ACC112 (cell line): Measurements from ENCODE around the gene SLC24A3.

Source experiments
- H2AFZ ChIP-seq: fragments of 200-600 bp; sonication (generic); one replicate; pipeline ENCODE4 v1.6.0; 2017; ENCODE audit warnings: antibody characterized with exemption, low read length; ENCODE audit not compliant: unreplicated experiment
- H3K27ac ChIP-seq: fragments of 200-600 bp; sonication (generic); 2 replicates; pipeline ENCODE4 v1.5.1; 2014; ENCODE audit warnings: low read depth, mild to moderate bottlenecking, antibody characterized with exemption, low read length, moderate library complexity
- H3K27me3 ChIP-seq: fragments of 200-600 bp; sonication (generic); 2 replicates; pipeline ENCODE4 v1.6.1; 2014; ENCODE audit warnings: mild to moderate bottlenecking, antibody characterized with exemption, low read length, moderate library complexity, mixed read lengths; ENCODE audit not compliant: insufficient read depth
- H3K36me3 ChIP-seq: fragments of 200-600 bp; sonication (generic); 2 replicates; pipeline ENCODE4 v1.6.1; 2016; ENCODE audit warnings: mild to moderate bottlenecking, antibody characterized with exemption, low read length, moderate library complexity, mixed read lengths; ENCODE audit not compliant: insufficient read depth
- H3K4me1 ChIP-seq: fragments of 200-600 bp; sonication (generic); one replicate; pipeline ENCODE4 v1.6.1; 2016; ENCODE audit warnings: low read length, mixed read lengths; ENCODE audit not compliant: insufficient read depth, unreplicated experiment, control insufficient read depth
- H3K4me3 ChIP-seq: fragments of 200-600 bp; sonication (generic); 2 replicates; pipeline ENCODE4 v1.5.1; 2014; ENCODE audit warnings: mild to moderate bottlenecking, low read depth, low read length
- H3K79me2 ChIP-seq: fragments of 200-600 bp; sonication (generic); one replicate; pipeline ENCODE4 v1.6.0; 2016; ENCODE audit warnings: low read length; ENCODE audit not compliant: control insufficient read depth, unreplicated experiment, insufficient read depth

Gene SLC24A3

DNA sequence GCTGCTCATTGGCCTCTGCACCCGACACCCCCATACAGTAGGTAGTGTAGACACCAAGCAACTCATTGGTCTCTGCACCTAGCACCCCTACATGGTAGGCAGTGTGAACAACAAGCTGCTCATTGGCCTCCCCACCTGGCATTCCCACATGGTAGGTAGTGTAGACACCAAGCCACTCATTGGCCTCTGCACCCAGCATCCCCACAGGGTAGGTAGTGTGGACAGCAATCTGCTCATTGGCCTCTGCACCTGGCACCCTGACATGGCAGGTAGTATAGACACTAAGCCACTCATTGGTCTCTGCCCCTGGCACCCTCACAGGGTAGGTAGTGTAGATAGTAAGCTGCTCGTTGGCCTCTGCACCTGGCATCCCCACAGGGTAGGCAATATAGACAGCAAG, 226.0 kb downstream of the SLC24A3 start:
- H3K27me3 ChIP-seq: no peaks in the 10 kb centered on the region
- H3K4me1 ChIP-seq: no peaks in the 10 kb centered on the region
- H3K27ac ChIP-seq: no peak overlapping the region
- H2AFZ ChIP-seq: no peak overlapping the region
- no peaks in the 10 kb centered on the region for H3K36me3 ChIP-seq
- no peak overlapping the region for H3K4me3 ChIP-seq
- H3K79me2 ChIP-seq: no peaks in the 10 kb centered on the region

DNA sequence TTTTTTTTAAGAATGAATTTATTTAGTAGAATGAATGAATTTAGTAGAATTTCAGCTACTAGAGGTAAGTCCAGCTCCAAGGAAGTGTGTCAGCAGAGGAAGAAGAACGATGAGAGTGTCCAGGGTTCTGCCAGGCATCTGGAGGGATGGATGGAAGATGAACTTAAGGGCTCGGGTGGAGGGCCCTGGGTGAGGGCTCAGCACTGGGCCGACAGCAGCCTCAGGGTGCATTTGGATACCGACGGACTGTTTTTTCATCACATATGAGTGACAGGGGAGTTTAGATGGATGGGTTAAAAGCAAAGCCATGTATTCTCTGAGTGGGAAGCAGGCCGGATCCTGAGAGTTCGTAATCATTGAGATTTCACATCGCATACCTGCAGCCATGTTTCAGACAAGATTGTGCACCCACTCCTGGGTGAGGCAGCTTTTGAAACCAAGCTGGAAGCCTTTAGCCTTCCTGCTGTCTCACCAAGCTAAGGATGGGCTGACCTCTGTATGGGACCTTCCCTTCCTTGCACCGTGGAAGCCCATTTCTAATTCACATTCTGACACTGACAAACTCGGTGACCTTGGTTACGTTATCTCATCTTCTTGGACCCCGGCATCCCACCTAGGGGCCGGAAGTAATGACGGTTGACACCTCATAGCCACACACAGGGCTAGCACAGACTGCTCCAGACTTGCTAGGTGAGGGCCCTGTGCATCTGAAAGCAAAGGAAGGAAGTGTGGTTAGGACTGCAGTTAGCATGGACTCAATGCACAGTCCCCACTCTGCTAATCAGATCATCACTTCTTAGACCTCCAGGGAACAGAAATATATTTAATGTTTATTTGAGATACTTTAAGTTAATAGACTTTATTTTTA, 228.5 kb downstream of the SLC24A3 start:
- Histone ChIP-seq H3K4me1 (no peaks in the 10 kb centered on the region), H3K79me2 (no peaks in the 10 kb centered on the region), H3K36me3 (no peaks in the 10 kb centered on the region), H3K27ac (no peak overlapping the region), H3K4me3 (no peak overlapping the region), H3K27me3 (no peaks in the 10 kb centered on the region), H2AFZ (no peak overlapping the region)

DNA sequence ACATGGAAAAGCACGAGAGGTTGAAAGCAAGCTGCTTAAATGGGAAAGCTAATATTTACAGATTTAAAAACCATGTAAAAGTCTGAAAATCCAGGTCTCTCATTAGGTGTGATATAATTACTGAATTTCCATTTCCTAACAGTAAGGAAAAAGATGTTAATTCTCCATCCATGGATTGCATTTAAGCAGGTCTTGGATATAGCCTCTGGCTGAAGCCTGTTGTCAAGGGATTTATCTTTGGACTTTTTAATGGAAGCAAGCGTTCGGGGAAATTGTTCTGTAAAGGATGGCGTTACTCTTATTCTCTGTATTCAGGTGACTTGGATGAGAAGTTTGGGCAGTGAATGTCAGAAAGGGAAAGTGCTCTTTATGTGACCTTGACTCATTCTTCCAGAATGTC, 233.8 kb downstream of the SLC24A3 start:
- H3K4me3 ChIP-seq: no peak overlapping the region
- H3K36me3 ChIP-seq: no peaks in the 10 kb centered on the region
- H3K27me3 ChIP-seq: no peaks in the 10 kb centered on the region
- H3K4me1 ChIP-seq: no peaks in the 10 kb centered on the region
- H3K79me2 ChIP-seq: no peaks in the 10 kb centered on the region
- no peak overlapping the region for H2AFZ ChIP-seq
- no peak overlapping the region for H3K27ac ChIP-seq

DNA sequence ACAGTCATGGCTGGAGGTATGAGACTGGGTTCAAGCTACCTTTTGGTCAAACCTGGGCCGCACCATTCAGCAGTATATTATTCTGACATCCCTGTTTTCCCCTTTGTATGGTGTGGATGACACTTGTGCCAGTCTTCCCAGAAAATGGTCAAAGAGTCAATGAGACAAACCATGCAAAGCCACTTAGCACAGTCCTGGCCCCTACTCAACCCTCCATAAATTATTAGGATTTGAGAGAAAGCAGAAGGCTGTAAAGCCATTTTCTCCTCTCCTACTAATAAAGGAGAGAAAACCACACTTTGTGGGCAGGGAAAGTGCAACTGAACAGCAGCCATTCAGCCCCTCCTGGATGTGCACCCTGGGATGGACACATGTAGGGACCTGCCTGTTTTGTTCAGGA, 236.2 kb downstream of the SLC24A3 start:
- no peaks in the 10 kb centered on the region for H3K36me3 ChIP-seq
- no peaks in the 10 kb centered on the region for H3K4me1 ChIP-seq
- H3K27ac ChIP-seq: no peak overlapping the region
- H3K79me2 ChIP-seq: no peaks in the 10 kb centered on the region
- H3K4me3 ChIP-seq: no peak overlapping the region
- no peak overlapping the region for H2AFZ ChIP-seq
- H3K27me3 ChIP-seq: no peaks in the 10 kb centered on the region

DNA sequence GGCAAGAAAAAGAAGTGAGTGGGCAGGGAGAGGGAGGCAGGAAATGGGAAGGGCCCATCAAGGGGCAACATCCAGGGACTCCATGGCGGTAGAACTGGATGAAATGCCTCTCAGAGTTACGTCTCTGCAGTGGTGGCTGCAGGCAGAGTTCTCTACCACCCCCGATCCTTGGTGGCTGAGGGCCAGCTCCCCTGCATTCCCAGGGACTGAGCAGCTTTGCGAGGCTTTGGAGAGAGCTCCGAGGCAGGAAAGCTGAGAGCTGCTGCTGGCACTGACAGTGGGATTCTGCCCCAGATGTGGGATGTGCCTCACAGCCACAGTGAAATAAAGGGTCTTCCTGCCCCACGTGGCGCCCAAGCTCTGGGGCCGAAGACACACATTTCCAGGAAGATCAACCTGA, 236.6 kb downstream of the SLC24A3 start:
- H3K27me3 ChIP-seq: no peaks in the 10 kb centered on the region
- no peak overlapping the region for H3K4me3 ChIP-seq
- H3K79me2 ChIP-seq: no peaks in the 10 kb centered on the region
- H2AFZ ChIP-seq: no peak overlapping the region
- H3K27ac ChIP-seq: no peak overlapping the region
- no peaks in the 10 kb centered on the region for H3K36me3 ChIP-seq
- H3K4me1 ChIP-seq: no peaks in the 10 kb centered on the region

DNA sequence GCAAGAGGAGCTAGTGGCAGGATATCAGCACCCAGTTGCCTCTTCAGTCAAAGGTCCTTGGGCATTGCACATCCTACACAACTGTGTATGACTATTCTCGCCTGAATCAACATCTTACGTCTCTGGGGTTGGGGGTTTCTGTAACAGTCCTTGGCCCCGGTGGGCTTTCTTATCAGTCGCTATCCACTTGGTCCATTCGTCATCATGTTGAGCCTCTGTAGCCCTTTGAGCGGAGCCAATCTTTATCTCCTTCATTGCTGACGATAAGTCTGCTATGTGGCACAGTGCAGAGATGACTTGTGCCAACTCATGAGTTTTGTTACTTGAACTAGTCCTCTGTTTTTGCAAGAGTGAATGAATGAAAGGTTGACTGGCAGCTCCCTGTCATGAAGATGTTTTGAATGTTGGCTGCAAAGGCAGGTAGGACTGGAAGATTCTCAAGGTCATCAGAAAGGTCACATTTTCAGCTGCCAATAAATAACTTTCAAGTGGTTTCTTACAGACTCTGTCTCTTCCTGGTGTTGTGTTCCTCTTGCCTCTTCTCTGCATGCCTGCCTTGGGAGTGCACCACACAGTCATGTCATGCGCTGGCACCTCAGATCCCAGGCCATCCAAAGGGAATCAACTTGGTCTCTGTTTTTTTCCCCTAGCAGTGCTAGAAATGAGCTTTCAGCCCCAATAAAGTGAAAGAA, 238.9 kb downstream of the SLC24A3 start:
- no peak overlapping the region for H3K27ac ChIP-seq
- no peaks in the 10 kb centered on the region for H3K79me2 ChIP-seq
- H3K4me1 ChIP-seq: no peaks in the 10 kb centered on the region
- no peak overlapping the region for H3K4me3 ChIP-seq
- no peaks in the 10 kb centered on the region for H3K27me3 ChIP-seq
- no peak overlapping the region for H2AFZ ChIP-seq
- H3K36me3 ChIP-seq: no peaks in the 10 kb centered on the region

DNA sequence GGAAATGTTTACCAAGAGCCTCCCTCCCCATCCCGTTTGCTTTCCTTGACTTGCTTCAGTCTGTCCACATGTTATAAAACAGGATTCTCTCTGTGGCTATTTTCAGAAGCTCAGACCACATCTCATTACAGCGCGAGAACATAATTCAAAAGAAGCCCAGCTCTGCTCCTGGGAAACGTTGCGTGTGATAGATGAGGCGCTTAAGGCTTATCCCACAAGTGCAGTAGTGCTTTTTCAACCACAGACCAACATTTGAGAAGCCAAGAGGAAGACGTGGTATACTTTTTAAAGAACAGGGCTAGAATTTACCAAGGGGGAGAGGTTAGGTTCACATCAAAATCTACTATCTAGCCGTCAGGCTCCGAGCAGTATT, 239.5 kb downstream of the SLC24A3 start:
- no peak overlapping the region for H2AFZ ChIP-seq
- H3K27me3 ChIP-seq: no peaks in the 10 kb centered on the region
- H3K4me3 ChIP-seq: no peak overlapping the region
- H3K4me1 ChIP-seq: no peaks in the 10 kb centered on the region
- H3K27ac ChIP-seq: no peak overlapping the region
- H3K79me2 ChIP-seq: no peaks in the 10 kb centered on the region
- no peaks in the 10 kb centered on the region for H3K36me3 ChIP-seq

DNA sequence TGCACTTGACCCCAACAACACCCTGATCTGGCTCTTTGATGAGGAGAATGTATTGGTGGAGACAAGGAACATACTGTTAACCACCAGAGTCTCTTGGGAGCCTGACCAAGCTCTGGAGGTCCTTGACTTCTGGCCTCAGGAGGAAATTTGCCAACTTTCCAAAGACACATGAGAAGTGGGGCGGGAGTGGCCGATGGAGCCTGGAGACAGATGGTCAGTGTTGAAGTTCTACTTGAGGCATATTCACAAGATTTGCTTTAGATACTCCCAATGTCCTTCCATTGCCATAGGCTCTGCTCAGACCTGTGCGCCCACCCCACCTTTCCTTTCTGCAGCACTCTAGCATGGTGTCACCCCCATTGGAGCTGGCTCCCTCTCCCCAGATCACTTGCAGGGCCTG, 241.0 kb downstream of the SLC24A3 start:
- H3K4me3 ChIP-seq: no peak overlapping the region
- H2AFZ ChIP-seq: no peak overlapping the region
- no peak overlapping the region for H3K27ac ChIP-seq
- no peaks in the 10 kb centered on the region for H3K27me3 ChIP-seq
- no peaks in the 10 kb centered on the region for H3K79me2 ChIP-seq
- no peaks in the 10 kb centered on the region for H3K36me3 ChIP-seq
- H3K4me1 ChIP-seq: no peaks in the 10 kb centered on the region

DNA sequence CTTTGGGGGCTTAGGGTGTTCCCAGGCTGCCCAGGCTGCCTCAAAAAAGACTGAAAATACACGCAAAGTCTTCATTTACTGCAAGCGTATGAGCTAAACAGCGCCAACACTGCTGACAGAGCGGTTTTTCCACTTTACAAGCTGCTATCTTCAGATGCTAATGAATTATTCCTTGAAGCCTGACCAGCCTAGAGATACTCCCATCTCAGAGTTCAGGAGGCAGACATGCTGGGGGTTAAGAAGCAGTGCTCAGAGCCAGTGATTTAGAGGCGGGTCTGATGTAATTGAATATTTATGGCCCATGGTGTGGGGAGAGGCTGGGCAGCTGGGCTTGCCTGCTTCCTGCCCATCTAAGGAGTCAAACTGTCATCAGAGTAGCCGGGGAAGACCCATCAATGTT, 241.4 kb downstream of the SLC24A3 start:
- Histone ChIP-seq H2AFZ (no peak overlapping the region), H3K36me3 (no peaks in the 10 kb centered on the region), H3K79me2 (no peaks in the 10 kb centered on the region), H3K27ac (no peak overlapping the region), H3K27me3 (no peaks in the 10 kb centered on the region), H3K4me3 (no peak overlapping the region), H3K4me1 (no peaks in the 10 kb centered on the region)

DNA sequence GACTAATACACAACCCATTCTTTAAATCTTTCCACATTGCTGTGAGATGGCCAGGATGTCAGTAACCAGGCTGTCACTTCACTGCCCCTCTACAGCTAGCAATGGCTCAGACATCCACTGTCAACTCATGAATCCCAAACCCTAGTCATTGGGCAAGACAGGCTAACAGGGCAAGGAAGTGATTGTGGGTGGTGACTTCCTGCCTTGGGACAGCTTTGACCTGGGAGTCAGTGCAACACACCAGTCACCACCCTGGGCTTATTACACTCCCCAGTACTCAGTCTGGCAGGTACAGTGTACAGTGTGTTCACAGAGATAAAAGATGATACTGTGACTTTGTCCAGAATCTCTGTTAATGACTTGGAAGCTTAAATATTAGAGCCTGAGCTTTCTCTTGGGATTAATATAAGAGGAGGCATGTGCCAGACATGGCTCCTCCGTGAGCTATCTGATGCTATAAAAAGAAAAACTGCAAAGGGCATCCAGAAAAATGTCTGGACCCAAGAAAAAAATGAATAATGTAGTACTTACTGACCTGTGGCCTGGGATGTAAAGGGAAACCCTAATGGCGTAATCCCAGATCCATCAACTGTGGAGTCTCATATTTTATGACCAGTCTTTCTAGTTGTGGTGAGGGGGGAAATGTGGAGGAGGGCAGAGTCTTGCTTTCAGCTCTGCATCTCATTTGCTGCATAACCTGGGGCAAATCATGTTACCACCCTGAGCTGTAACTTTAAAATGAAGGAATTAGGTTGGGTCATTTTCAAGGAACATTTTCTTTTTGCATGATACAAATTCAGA, 244.4 kb downstream of the SLC24A3 start:
- Histone ChIP-seq H3K27me3 (no peaks in the 10 kb centered on the region), H3K4me3 (no peak overlapping the region), H3K36me3 (no peaks in the 10 kb centered on the region), H2AFZ (no peak overlapping the region), H3K4me1 (no peaks in the 10 kb centered on the region), H3K79me2 (no peaks in the 10 kb centered on the region), H3K27ac (no peak overlapping the region)
